Activated T-helper 1 cell treated with anti-CD3 and anti-CD28 coated beads, Interleukin-12 subunit alpha, Interleukin-12 subunit beta, Interleukin-2, Interleukin-4 antibody, amounts not matched to agents 30 ng/mL and 10 ng/mL and 1 ng/mL, durations not matched to agents 14 hours and 24 hours and 36 hours (primary cell): ENCODE measurements around the gene ARL2BP. TPM values are rescaled to one million over a fixed set of nuclear protein-coding genes. Genes with fewer than 3 reads are reported as not detected.
"Not testable (repeated sequence)": the region's sequence is repeated elsewhere in the genome, so short reads cannot be mapped to it uniquely, and the experiment has no call there.

Source experiments
- DNase-seq: peaks from one replicate; pipeline ENCODE4 v3.0.0; 2021; ENCODE audit warnings: low spot score
- H3K27ac Mint-ChIP-seq: one replicate; pipeline ENCODE4 v1.8.0; 2021; ENCODE audit warnings: mild to moderate bottlenecking, mixed read lengths
- H3K27me3 Mint-ChIP-seq: one replicate; pipeline ENCODE4 v1.8.0; 2022; ENCODE audit warnings: mild to moderate bottlenecking, moderate library complexity, mixed read lengths; ENCODE audit not compliant: insufficient read depth
- H3K36me3 Mint-ChIP-seq: one replicate; pipeline ENCODE4 v1.8.0; 2021; ENCODE audit warnings: low read depth, mixed read lengths
- H3K4me1 Mint-ChIP-seq: one replicate; pipeline ENCODE4 v1.8.0; 2021; ENCODE audit warnings: low read depth, mixed read lengths
- H3K4me3 Mint-ChIP-seq: one replicate; pipeline ENCODE4 v1.8.0; 2021; ENCODE audit warnings: mild to moderate bottlenecking, moderate library complexity, mixed read lengths
- H3K9me3 Mint-ChIP-seq: one replicate; pipeline ENCODE4 v1.8.0; 2021; ENCODE audit warnings: mixed read lengths
- intact Hi-C: fragments of 100-400 bp; cut with micrococcal nuclease; formaldehyde crosslinking; loops from one replicate; pipeline ENCODE4 v1.15.1; 2024
- total RNA-seq: library from RNA; stranded (reverse); gene quantifications from 2 replicates; pipeline ENCODE4 v1.2.3, GENCODE V29; 2022

The ARL2BP gene
- total RNA-seq, 1 donor from 2014 or later, result 29.7 TPM

DNA sequence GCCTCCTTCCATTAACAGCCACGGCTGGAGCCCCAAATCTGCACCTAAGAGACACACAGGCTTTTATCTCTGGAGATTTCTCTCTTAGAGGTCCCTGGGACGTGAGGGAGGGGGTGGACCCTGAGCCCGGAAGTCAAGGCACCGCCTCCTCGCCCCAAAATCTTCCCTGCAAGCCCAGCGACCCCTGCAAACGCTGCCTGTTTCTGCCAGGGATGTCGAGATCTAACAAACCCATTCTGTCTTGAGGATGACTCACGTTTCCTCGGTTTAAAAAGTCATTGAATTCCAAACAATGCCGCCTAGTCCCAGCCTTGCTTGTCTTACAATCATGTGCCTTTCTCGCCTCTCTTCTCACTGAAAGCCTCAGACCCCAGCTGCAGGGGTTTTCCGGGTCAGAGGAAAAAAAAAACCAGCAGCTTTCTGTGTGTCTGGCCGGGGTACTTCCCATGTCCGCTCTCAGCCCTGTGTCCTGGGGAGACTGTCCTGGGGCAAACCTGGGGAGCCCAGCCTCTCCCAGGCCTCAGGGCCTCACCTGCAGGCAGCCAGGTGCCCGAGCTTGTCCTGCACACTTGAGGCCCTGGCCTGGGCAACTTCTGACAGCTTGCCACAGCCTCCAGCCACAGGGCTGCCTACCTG lies 15.4 kb downstream of the ARL2BP start:
- DNase-seq, result no peak
- intact Hi-C loops, result no loop called here
- Mint-ChIP-seq H3K9me3 (no peaks in the 10 kb centered on the region), H3K36me3 (peaks cover 4% of the 10 kb centered on the region), H3K4me1 (peaks cover 8% of the 10 kb centered on the region), H3K4me3 (peak overlapping the region; percentile 11), H3K27ac (peak overlapping the region; percentile 68), H3K27me3 (no peaks in the 10 kb centered on the region)

DNA sequence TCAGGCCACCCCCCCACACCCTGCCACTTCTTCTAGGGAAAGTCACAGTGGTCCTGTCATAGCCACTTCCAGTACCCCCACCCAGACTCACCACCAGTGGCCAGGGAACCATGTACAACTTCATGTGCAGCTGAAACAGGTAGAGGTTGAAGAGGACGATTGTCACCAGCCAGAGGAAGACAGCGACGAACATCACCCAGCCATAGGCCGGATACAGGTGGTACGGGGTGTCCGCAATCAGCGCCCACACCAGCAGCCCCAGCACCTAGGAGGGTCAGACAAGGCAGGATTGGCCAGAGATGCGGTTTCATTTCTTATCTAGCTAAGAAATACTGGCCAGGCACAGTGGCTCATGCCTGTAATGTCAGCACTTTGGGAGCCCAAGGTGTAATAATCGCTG lies 16.7 kb downstream of the ARL2BP start:
- no peak overlapping the region for H3K27ac Mint-ChIP-seq
- intact Hi-C loops, result no loop called here
- no peaks in the 10 kb centered on the region for H3K36me3 Mint-ChIP-seq

GRCh38 chr16:57262841-57263540 lies 17.9 kb downstream of the ARL2BP start:
- Mint-ChIP-seq H3K4me1 (peaks cover 21% of the 10 kb centered on the region), H3K27ac (no peak overlapping the region), H3K9me3 (no peaks in the 10 kb centered on the region)

More for the DNA sequence above, 16.7 kb downstream of the ARL2BP start:
- peaks cover 16% of the 10 kb centered on the region for H3K4me1 Mint-ChIP-seq
- no peaks in the 10 kb centered on the region for H3K27me3 Mint-ChIP-seq
- no peak overlapping the region for H3K4me3 Mint-ChIP-seq
- no peaks in the 10 kb centered on the region for H3K9me3 Mint-ChIP-seq
- no peak for DNase-seq

GRCh38 chr16:57263541-57264351 lies 18.7 kb downstream of the ARL2BP start:
- H3K4me1 Mint-ChIP-seq, result peaks cover 21% of the 10 kb centered on the region
- H3K27me3 Mint-ChIP-seq, result no peaks in the 10 kb centered on the region
- H3K9me3 Mint-ChIP-seq, result no peaks in the 10 kb centered on the region
- intact Hi-C loops, result no loop called here
- DNase-seq, result no peak
- H3K36me3 Mint-ChIP-seq, result no peaks in the 10 kb centered on the region
- no peak overlapping the region for H3K27ac Mint-ChIP-seq
- H3K4me3 Mint-ChIP-seq, result no peak overlapping the region

More at GRCh38 chr16:57262841-57263540, 17.9 kb downstream of the ARL2BP start:
- intact Hi-C loops, result no loop called here
- H3K4me3 Mint-ChIP-seq, result no peak overlapping the region
- H3K27me3 Mint-ChIP-seq, result no peaks in the 10 kb centered on the region
- DNase-seq, result no peak
- no peaks in the 10 kb centered on the region for H3K36me3 Mint-ChIP-seq

GRCh38 chr16:57264381-57264780 lies 19.3 kb downstream of the ARL2BP start:
- DNase-seq, result no peak
- Mint-ChIP-seq H3K9me3 (no peaks in the 10 kb centered on the region), H3K4me3 (no peak overlapping the region), H3K4me1 (peaks cover 21% of the 10 kb centered on the region), H3K27me3 (no peaks in the 10 kb centered on the region), H3K36me3 (no peaks in the 10 kb centered on the region), H3K27ac (no peak overlapping the region)
- intact Hi-C loops, result no loop called here

DNA sequence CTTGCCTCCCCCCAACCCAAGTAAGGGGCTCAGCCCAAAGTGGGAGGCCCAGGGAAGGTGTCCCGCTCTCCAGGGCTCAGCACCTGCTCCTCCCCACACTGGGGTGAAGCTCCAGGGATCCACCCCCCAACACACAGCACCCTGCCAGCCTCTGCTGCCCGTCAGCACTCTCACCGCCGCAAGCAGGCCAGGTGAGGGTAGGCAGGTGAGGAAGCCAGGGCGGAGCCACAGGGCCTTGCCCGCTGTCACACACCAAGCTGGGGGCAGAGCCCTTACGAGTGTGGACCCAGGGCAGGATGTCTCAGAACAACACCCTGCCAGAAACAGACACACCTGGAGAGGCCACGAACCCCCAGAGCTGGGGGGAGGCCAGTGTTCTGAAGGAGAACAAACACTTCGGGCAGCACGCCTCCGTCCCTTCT lies 19.9 kb downstream of the ARL2BP start:
- Mint-ChIP-seq H3K4me1 (peaks cover 21% of the 10 kb centered on the region), H3K4me3 (no peak overlapping the region), H3K36me3 (no peaks in the 10 kb centered on the region), H3K27ac (no peak overlapping the region), H3K9me3 (no peaks in the 10 kb centered on the region), H3K27me3 (no peaks in the 10 kb centered on the region)
- intact Hi-C loops, result no loop called here
- no peak for DNase-seq

GRCh38 chr16:57265850-57266530 lies 20.9 kb downstream of the ARL2BP start:
- Mint-ChIP-seq H3K4me1 (peaks cover 13% of the 10 kb centered on the region), H3K27ac (peak overlapping the region; percentile 75), H3K27me3 (no peaks in the 10 kb centered on the region), H3K9me3 (no peaks in the 10 kb centered on the region), H3K36me3 (no peaks in the 10 kb centered on the region), H3K4me3 (peak overlapping the region; percentile 43)
- intact Hi-C loops, result no loop called here
- no peak for DNase-seq

- H3K4me1 Mint-ChIP-seq, result peaks cover 13% of the 10 kb centered on the region
- no peaks in the 10 kb centered on the region for H3K27me3 Mint-ChIP-seq
- no peaks in the 10 kb centered on the region for H3K36me3 Mint-ChIP-seq
- no peaks in the 10 kb centered on the region for H3K9me3 Mint-ChIP-seq
- H3K4me3 Mint-ChIP-seq, result peak overlapping the region; percentile 43
- DNase-seq, result no peak
- H3K27ac Mint-ChIP-seq, result peak overlapping the region; percentile 75
- intact Hi-C loops, result no loop called here
These were observed 21.6 kb downstream of the ARL2BP start for GRCh38 chr16:57266531-57267260.

DNA sequence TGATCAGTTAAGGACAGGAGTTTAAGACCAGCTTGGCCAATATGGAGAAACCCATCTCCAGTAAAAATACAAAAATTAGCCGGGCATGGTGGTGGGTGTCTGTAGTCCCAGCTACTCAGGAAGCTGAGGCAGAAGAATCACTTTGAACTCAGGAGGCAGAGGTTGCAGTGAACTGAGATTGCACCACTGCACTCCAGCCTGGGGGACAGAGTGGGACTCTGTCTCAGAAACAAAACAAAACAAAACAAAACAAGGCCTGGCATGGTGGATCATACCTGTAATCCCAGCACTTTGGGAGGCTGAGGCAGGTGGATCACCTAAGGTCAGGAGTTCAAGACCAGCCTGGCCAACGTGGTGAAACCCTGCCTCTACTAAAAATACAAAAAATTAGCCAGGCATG lies 22.3 kb downstream of the ARL2BP start:
- intact Hi-C loops, H3K4me3 Mint-ChIP-seq, H3K9me3 Mint-ChIP-seq, H3K36me3 Mint-ChIP-seq, H3K27me3 Mint-ChIP-seq, H3K27ac Mint-ChIP-seq, DNase-seq: not testable (repeated sequence)
- H3K4me1 Mint-ChIP-seq, result peaks cover 13% of the 10 kb centered on the region

- Mint-ChIP-seq H3K4me3 (no peak overlapping the region), H3K36me3 (no peaks in the 10 kb centered on the region), H3K4me1 (peaks cover 13% of the 10 kb centered on the region), H3K9me3 (no peaks in the 10 kb centered on the region), H3K27me3 (no peaks in the 10 kb centered on the region), H3K27ac (no peak overlapping the region)
- DNase-seq, result no peak
- intact Hi-C loops, result no loop called here
These were observed 24.0 kb downstream of the ARL2BP start for GRCh38 chr16:57268804-57269800.

DNA sequence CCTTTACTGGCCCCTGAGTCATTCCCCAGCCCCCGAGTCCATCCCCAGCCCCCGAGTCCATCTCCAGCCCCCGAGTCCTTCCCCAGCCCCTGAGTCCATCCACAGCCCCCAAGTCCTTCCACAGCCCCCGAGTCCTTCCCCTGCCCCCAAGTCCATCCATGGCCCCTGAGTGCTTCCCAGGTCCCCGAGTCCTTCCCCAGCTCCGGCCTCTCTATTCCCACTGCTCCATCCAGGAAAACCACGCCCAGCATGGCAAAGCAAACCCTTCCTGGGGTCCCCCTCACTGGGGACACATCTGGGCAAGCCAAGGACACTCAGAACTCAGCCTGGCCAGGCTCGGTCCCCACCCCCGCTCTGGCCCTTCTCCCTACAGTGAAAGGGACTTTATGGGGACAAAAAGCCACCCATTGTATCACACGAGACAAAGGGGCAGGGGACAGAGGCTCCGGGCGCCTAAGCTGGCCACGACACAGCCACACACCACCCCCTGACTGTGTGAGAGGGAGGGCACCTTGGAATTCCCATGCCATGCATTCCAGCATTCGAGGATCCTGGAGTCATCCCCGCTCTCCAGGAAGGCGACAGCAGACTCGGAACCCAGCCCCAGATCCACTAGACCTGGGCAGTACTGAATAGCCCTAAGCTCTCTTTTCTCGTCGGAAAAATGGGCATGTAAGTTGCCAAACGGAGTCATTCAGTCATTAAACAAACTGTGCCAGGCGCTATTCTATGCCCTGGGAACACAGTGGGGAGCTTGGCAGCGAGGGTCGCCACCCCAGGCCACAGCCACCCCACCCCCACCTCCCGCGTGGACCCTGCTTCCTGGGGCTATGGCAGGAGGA lies 25.4 kb downstream of the ARL2BP start:
- H3K36me3 Mint-ChIP-seq, result no peaks in the 10 kb centered on the region
- H3K4me1 Mint-ChIP-seq, result peaks cover 13% of the 10 kb centered on the region
- no peak for DNase-seq
- H3K27ac Mint-ChIP-seq, result no peak overlapping the region
- H3K9me3 Mint-ChIP-seq, result no peaks in the 10 kb centered on the region
- no peak overlapping the region for H3K4me3 Mint-ChIP-seq
- no peaks in the 10 kb centered on the region for H3K27me3 Mint-ChIP-seq
- intact Hi-C loops, result no loop called here
